ENCODE results near the gene SLC2A6.

SLC2A6 gene

DNA sequence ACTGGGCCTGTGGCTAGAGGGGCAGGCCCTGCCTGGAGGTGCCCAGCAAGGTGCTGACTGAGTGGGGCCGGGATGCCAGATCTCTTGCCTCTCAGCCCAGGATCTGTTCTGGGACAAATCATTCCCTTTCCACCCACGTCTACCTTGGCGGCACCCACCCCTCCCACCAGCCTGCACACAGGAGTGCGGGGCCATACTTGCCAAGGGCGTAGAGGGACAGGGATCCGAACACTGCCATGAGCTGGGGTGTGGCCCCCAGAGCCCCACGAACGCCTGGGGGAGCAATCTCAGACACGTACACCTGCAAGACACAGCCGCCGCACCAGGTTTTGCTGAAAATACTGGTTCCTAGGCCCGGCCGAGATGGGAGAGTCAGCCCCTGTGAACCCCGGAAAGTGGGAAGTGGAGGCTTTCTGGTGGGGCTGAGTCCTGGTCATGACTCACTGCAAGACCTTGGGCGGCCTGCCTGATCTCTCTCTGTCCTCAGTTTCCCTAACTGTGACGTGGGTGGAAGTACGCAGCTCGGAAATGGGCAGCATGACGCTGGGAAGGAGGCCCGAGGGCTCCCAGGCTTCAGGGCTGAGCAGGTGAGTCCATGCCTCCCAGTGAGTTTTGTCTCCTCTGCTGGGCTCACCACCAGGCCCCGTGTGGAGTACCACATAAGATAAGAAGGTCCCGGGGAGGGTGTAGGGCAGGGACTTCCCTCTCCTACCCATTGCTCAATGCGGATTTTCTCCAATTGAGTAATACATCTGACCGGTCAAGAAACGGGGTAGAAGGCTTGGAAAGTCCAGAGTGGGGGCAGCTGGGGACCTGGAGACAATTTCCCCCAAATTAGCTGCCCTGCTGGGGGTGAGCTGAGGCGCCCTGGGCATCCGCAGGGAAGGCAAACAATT lies 2.6 kb downstream of the SLC2A6 start:
- peak in 1 of 2 donors; percentile 64 for DNase-seq

DNA sequence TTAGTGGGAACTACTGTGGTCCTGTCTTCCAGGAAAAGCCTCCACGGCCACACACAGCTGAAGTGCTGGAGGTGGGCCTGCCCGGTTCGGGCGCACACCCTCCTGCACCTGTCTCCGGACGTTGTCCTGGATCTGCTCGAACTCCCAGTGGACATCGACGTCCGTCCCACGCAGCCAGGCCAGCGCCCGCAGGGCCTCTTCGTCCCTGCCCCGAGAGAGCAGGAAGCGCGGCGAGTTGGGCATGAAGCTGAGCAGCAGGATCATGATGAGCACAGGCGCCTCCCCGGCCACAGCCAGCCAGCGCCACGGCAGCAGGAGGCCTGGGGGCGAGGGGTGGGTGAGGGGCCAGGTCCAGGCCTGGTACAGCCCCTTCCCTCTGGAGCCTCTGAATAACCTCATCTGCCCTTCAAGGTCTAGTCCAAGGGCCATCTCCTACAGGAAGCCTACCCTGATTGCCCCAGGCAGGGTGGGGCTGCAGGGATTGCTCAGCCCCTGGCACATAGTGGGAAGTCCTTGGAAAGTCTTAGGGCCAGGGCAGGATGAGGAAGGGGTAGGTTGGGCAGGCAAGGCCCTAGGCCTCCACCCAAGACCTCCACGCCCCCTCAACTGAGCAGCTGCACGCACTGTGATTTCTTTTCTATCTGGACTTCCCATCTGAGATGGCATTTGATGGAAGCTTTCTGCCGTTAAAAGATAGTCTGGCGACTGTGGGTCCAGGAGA lies 3.4 kb downstream of the SLC2A6 start:
- no peak for DNase-seq

DNA sequence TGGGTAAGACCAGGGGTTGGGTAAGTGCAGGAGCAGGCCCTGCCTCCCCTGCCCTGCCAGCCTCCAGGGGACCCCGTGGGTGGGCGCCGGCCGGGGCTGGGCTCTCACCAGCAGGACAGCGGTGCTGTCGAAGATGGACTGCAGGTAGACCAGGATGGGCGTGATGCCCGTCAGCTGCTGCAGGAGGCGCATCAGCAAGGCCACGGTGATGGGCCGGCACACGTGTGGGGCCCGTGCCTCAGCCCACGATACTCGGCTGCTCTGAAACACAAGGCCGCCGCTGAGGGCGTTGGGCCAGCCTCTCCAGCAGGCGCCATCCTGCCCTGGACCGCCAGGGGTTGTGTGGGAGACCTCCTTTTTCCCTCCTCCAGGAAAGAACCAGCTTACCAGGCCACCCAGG lies 4.0 kb downstream of the SLC2A6 start:
- no peak for DNase-seq

- DNase-seq: no peak
These were observed 4.7 kb downstream of the SLC2A6 start for GRCh38 chr9:133474215-133474614.

GRCh38 chr9:133473743-133474142 lies 5.2 kb downstream of the SLC2A6 start:
- DNase-seq: no peak

DNA sequence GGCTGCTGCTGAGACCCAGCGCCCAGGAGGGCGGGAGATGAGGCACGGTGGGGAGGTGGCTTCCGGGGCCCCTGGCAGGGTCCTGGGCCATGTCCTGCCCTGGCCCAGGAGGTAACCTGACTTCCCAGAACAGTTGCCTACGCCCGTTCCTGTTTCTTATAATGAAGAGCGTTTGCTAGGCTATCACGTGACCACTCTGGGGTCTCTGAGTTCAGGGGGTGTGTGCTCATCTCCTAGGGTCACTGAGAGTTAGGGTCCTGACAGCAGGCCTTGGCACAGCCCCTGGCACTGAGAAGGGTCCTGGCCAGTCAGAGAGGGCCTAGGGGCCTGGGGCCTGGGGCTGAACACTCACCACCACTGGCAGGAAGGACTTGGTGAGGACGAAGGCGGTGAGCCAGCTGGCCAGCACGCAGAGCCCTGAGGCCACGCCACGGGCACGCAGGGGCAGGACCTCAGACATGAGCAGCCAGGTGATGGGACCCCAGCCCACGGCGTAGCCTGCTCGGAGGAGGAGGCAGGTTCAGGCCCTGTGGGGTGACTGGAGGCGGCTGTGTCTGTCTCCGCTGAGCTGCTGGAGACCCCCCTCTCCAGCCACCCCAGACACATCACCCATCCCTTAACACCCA lies 6.0 kb downstream of the SLC2A6 start:
- no peak for DNase-seq

DNA sequence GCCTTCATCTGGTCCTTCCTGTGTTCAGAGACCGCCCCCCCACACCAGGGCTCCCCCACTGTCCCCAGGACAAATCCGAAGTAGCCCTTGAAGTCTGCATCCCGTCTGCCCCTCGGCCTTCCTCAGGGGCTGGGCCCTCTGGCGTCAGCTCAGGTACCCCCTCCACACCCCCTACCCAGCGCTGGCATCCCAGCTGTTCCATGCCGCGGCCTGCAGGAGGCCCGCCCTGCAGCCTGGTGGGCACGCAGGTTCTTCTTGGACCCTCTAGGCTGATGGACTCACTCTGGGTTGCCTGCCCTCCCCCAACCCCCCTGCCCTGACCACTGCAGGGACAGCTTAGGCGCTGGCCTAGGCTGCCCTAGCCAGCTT lies 6.6 kb downstream of the SLC2A6 start:
- no peak for DNase-seq

DNA sequence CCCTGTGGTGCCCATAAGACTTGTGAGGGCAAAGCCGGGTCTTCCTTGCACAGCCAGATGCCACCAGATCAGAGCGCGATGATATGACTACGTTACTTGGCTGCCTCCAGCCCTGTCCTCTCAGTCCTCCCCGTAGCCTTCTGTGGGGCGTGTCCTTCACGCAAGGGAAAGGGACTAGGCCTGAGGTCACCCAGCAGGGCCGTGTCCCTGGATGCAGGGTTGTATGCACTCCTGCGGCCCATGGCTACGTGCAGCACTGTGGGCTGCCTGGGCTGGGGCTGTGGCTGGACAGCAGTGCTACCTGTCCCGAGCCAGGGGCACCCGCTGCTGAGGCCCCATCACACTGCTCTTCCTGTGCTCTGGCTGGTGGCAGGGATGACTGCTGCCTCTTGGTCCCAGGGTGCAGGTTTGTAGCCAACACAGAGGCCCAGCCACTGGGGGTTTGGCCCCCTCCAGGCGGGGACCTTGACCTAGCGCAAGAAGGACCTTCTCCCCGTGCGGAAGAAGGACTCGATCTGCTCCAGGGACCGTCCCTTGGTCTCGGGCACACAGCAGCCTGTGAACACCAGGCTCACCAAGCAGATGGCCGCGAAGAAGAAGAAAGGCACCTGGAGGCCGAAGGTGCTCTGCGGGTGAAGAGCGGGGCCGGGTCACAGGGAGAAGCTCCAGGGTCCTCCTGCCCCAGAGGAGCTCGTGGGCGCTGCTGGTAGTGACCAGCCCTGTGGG lies 7.2 kb downstream of the SLC2A6 start:
- DNase-seq: no peak

GRCh38 chr9:133470988-133471387 lies 7.9 kb downstream of the SLC2A6 start:
- no peak for DNase-seq

GRCh38 chr9:133470427-133470924 lies 8.4 kb downstream of the SLC2A6 start:
- DNase-seq: no peak

DNA sequence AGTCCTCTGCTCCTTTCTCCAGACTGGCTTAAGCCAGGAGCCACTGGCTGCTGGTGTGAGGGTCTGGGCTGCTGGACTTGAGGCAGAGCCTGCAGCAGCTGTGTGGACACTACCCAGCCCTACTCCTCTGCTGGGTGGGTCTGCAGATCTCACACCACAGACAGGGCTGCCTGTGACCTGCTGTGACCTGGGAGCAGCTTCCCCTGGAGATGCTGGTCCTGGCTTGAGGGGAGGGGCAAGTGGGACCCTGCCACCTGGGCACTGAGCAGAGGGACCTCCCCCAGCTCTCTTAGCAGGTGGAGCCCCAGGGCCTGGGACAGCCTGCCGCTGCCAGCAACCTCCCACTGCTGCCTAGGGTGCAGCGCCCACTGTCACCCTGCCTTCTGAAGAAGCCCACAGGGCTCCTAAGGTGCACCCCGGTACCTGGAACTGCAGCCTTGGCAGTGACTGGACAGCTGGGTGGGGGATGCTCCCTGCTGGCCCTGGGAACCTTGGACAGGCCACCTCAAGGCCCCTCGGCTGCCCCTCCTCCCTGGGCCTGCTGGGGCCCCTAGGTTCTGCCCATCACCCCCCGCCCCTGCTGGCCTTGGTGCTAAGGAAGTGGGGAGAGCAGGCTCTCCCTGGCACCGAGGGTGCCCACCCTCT lies 10.0 kb downstream of the SLC2A6 start:
- no peak for DNase-seq

DNA sequence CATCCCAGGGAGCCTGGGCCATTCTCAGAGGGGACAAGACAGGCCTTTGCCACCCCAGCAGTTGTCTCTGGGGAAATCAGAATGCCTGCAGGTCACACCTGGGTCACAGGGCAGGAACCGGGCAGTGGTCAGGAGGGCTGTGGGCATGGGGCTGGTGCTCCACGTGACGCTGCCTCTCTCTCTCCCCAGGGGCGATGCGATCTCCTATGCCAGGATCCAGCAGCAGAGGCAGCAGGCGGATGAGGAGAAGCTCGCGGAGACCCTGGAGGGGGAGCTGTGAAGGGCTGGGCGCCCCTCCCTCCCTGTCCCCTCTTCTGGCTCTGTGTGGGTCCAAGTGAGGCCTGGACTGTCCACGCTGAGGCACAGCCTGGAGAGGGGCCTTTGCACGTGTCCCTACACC lies 10.5 kb downstream of the SLC2A6 start:
- DNase-seq: no peak

DNA sequence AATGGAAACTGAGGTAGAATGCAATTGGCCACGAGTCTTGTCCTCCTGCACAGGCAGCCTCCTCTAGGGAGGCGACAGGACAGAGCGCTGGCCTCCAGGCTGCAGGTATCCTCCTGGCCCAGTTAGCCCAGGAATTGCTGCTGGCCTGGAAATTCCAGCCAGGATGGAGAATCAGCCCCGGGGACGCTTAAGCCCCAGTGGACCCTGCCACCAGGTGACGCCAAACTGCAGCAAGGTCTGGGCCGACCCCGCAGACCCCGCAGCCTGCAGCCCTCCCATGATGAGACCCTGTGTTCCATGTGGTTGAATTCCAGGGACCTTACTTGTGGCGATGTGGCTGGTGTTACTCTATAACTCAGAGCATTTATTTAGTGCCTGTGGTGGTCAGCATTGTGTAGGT lies 11.8 kb downstream of the SLC2A6 start:
- DNase-seq: no peak

DNA sequence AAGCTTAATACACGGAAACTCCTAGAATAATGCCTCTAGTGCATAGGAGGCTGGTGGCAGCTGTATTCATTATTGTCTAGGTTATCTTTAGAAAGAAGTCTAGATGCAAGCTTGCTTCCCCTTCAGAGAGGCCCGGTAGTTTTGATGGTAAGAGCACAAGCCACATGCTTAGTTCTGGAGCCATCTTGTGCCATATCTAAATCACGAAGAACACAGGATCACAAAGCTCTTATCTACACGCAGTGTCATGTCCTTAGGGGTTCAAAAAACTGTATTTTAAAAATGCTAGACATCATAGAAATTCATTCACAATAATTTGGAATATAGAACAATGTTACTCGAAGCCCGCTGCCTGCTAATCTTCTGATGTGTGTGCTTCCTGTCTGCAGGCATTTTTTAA lies 12.9 kb downstream of the SLC2A6 start:
- DNase-seq: no peak

- DNase-seq: no peak
These were observed 14.3 kb downstream of the SLC2A6 start for GRCh38 chr9:133464638-133465037.

- DNase-seq: no peak
These were observed 14.9 kb downstream of the SLC2A6 start for GRCh38 chr9:133463864-133464615.

GRCh38 chr9:133463234-133463863 lies 15.6 kb downstream of the SLC2A6 start:
- peak in 1 of 2 donors; percentile 24 for DNase-seq

DNA sequence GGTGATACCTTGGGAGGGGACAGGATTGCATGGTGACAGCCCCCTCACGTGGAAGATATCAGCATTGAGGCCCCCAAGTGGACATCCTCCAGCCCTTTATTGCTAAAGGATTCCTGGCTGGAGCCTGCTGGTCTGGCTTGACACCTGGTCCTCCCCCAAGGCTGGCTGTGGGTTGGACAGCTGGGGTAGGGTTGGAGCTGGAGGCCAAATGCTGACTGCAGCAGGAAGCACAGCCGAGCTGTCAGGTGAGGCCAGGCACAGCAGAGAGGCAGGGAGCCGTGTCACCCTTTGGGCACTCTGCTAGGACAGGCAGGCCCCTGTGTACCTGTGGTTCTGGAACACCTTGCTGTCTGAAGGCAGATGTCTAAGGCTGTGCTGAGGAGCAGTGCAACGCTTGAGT lies 16.9 kb downstream of the SLC2A6 start:
- DNase-seq: no peak

DNA sequence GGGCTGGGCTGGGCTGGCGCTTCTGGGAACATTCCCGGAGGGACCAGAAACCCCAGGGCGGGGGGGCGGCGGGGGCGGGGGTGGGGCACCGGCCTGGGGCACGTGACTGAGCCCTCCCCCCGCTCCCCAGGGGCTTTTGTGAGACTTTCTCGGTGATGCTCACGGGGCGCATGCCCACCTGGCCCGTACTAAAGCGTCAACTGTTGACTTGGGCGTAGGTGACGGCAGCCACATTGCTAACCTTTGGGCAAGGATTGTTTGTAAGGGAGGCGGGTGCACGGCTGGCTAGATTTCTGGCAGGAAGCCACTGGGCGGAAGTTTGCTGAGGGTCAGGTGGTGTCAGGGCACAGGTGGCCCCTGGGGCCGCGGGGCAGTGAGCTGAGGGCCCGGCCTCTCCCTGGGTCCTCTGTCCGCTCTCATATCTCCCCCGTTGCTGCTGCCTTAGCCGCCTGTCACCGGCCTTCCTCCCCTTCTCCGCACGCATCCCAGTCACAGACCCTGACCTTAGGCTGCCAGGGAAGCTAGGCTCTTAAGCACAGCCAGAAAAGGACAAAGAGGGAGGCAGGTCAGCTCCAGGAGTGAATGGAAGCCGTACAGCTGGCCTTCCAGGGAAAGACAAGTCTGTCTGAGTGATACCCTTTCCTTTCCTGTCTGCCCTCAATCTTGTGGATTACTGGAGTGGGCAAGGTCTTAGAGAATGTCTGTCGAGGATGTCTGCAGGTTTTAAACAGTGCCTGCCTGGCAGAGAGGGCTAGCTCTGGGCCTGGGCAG lies 18.3 kb downstream of the SLC2A6 start:
- peak in 1 of 2 donors; percentile 79 for DNase-seq
